Vagina (tissue), 2 donors: ENCODE measurements around the gene KIAA1191.

ENCODE experiments used
- CTCF ChIP-seq, 3 experiments: fragments of 450-650 bp in 2 of 3; fragments of 200-600 bp in 1 of 3; sonication (generic) in 1 of 3; IDR thresholded peaks; one replicate each; pipeline ENCODE4 v1.5.1; 2017 to 2019; ENCODE audit warnings: antibody characterized with exemption in 3 of 3, mild to moderate bottlenecking in 2 of 3, moderate library complexity in 2 of 3
- POLR2A ChIP-seq, 2 donors: fragments of 450-650 bp; IDR thresholded peaks; one replicate each; pipeline ENCODE4 v1.6.1; 2017; ENCODE audit warnings: antibody characterized with exemption in 2 of 2, mild to moderate bottlenecking in 2 of 2, moderate library complexity in 2 of 2
- POLR2AphosphoS5 ChIP-seq, 2 donors: sonication (generic); formaldehyde crosslinking; IDR thresholded peaks; one replicate each; pipeline ENCODE4 v1.9.0; 2017; ENCODE audit warnings: antibody characterized with exemption in 2 of 2, mild to moderate bottlenecking in 2 of 2, low read depth in 1 of 2; ENCODE audit not compliant: insufficient read depth in 1 of 2

- TF ChIP-seq CTCF (IDR thresholded peaks at IDR 0.05) (no peak), POLR2AphosphoS5 (IDR thresholded peaks at IDR 0.05; ENCODE audit: insufficient read depth in 1 of 2, low read depth in 1 of 2) (no peak), POLR2A (IDR thresholded peaks at IDR 0.05) (no peak)
These were observed 4.8 kb upstream of the KIAA1191 start for GRCh38 chr5:176366232-176366894.
